ENCODE data around the gene ESYT2. TPM values are rescaled to one million over a fixed set of nuclear protein-coding genes. Genes with fewer than 3 reads are reported as not detected.

ESYT2 gene
- total and polyA plus RNA-seq, 9 of the 15 experiments (the other 6 are each of a cell fraction or from before 2014, with no cell fraction given), result 5.8 to 86.9 (median 64.7) TPM

DNA sequence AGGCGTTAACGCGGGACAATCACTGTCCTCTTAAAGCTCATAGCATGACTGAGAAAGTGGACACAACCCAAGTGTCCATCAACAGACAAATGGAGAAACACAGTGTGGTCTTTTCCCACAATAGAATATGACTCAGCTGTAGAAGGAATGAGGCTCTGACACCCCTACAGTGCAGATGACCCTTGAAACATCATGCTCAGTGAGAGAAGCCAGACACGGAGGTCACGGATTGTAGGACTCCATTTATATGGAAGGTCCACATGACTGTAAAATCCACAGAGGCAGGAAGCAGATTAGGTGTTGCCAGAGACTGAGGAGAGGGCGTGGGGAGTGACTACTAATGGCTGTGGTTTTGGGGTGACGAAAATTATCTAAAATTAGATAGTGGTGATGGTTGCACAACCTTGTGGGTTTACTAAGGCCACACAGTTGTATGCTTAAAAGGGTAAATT lies 118.6 kb downstream of the ESYT2 start (continued):
- TF ChIP-seq TAF1 (IDR thresholded peaks at IDR 0.05; ENCODE audit: control insufficient read depth, extremely low read depth, insufficient read depth, low read length, severe bottlenecking), result no peak
- no peak for TF ChIP-seq WHSC1 (IDR thresholded peaks at IDR 0.05; ENCODE audit: low read length)
- no peak for TF ChIP-seq TCFL5 (CRISPR knock-in tag; conservative IDR thresholded peaks at IDR 0.05)
- no peak for TF ChIP-seq ZNF24 (IDR thresholded peaks at IDR 0.05)
- no peak for TF ChIP-seq ZNF184 (CRISPR knock-in tag; IDR thresholded peaks at IDR 0.05)
- peak; percentile 93 for TF ChIP-seq CEBPG (CRISPR knock-in tag; IDR thresholded peaks at IDR 0.05)
- peak; percentile 97 to 98 for TF ChIP-seq CEBPG (tag; conservative IDR thresholded peaks at IDR 0.05 in 1 of 2, IDR thresholded peaks at IDR 0.05 in 1 of 2)
- TF ChIP-seq ZNF717 (CRISPR knock-in tag; IDR thresholded peaks at IDR 0.05), result no peak
- TF ChIP-seq, protein P1, sequence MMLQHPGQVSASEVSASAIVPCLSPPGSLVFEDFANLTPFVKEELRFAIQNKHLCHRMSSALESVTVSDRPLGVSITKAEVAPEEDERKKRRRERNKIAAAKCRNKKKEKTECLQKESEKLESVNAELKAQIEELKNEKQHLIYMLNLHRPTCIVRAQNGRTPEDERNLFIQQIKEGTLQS (IDR thresholded peaks at IDR 0.05), result peak; percentile 78
- TF ChIP-seq, protein P1 (CRISPR knock-in tag; conservative IDR thresholded peaks at IDR 0.05), result no peak
- TF ChIP-seq ZBTB7A (IDR thresholded peaks at IDR 0.05; ENCODE audit: borderline replicate concordance, control insufficient read depth, low read depth, low read length), result no peak
- TF ChIP-seq PRMT5 (CRISPR knock-in tag; IDR thresholded peaks at IDR 0.05), result no peak
- peak; percentile 41; the same call in 1 of the 2 replicates for TF ChIP-seq EP300 (IDR thresholded peaks at IDR 0.05; ENCODE audit: low read length)
- TF ChIP-seq CBFA2T2 (conservative IDR thresholded peaks at IDR 0.05), result 0 out of 2 replicates have a peak, but pooled peaks have one; percentile 32
- TF ChIP-seq, protein P2, sequence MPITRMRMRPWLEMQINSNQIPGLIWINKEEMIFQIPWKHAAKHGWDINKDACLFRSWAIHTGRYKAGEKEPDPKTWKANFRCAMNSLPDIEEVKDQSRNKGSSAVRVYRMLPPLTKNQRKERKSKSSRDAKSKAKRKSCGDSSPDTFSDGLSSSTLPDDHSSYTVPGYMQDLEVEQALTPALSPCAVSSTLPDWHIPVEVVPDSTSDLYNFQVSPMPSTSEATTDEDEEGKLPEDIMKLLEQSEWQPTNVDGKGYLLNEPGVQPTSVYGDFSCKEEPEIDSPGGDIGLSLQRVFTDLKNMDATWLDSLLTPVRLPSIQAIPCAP (CRISPR knock-in tag; IDR thresholded peaks at IDR 0.05; ENCODE audit: borderline replicate concordance), result no peak
- no peak for TF ChIP-seq ZNF165 (CRISPR knock-in tag; IDR thresholded peaks at IDR 0.05; ENCODE audit: borderline replicate concordance)
- no peak for TF ChIP-seq BRD4 (IDR thresholded peaks at IDR 0.05)
- no peak for TF ChIP-seq PRPF4 (IDR thresholded peaks at IDR 0.05; ENCODE audit: insufficient read depth, low read depth, low read length, poor library complexity, severe bottlenecking)
- no peak for TF ChIP-seq ZNF668 (CRISPR knock-in tag; IDR thresholded peaks at IDR 0.05)
- no peak for TF ChIP-seq XRCC5 (IDR thresholded peaks at IDR 0.05; ENCODE audit: low read depth, low read length)
- no peak for TF ChIP-seq ZC3H4 (CRISPR knock-in tag; IDR thresholded peaks at IDR 0.05; ENCODE audit: borderline replicate concordance)
- TF ChIP-seq, protein P3, sequence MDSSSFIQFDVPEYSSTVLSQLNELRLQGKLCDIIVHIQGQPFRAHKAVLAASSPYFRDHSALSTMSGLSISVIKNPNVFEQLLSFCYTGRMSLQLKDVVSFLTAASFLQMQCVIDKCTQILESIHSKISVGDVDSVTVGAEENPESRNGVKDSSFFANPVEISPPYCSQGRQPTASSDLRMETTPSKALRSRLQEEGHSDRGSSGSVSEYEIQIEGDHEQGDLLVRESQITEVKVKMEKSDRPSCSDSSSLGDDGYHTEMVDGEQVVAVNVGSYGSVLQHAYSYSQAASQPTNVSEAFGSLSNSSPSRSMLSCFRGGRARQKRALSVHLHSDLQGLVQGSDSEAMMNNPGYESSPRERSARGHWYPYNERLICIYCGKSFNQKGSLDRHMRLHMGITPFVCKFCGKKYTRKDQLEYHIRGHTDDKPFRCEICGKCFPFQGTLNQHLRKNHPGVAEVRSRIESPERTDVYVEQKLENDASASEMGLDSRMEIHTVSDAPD (CRISPR knock-in tag; IDR thresholded peaks at IDR 0.05), result peak; percentile 93
- TF ChIP-seq, protein P4, sequence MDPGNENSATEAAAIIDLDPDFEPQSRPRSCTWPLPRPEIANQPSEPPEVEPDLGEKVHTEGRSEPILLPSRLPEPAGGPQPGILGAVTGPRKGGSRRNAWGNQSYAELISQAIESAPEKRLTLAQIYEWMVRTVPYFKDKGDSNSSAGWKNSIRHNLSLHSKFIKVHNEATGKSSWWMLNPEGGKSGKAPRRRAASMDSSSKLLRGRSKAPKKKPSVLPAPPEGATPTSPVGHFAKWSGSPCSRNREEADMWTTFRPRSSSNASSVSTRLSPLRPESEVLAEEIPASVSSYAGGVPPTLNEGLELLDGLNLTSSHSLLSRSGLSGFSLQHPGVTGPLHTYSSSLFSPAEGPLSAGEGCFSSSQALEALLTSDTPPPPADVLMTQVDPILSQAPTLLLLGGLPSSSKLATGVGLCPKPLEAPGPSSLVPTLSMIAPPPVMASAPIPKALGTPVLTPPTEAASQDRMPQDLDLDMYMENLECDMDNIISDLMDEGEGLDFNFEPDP (CRISPR knock-in tag; IDR thresholded peaks at IDR 0.05), result no peak
- no peak for TF ChIP-seq FUS (optimal IDR thresholded peaks at IDR 0.05; ENCODE audit: low read depth, low read length)
- no peak for TF ChIP-seq CBX8 (IDR thresholded peaks at IDR 0.05; ENCODE audit: borderline replicate concordance, extremely low read depth, low read depth, low read length, poor library complexity, severe bottlenecking)
- TF ChIP-seq ATF1 (CRISPR knock-in tag; IDR thresholded peaks at IDR 0.05), result no peak
- peak; percentile 28; the same call in 1 of the 2 replicates for TF ChIP-seq ATF1 (tag; IDR thresholded peaks at IDR 0.05)

Measured in K562 (cell line).